H1 (cell line): ENCODE data around the gene HEBP1. TPM values are rescaled to one million over a fixed set of nuclear protein-coding genes. Genes with fewer than 3 reads are reported as not detected.

Experiments used
- polyA plus RNA-seq, 7 experiments: library from polyadenylated mRNA; depleted of rRNA in 3 of 7; stranded (reverse) in 5 of 7; unstranded in 2 of 7; fragments of >200 nt in 5 of 7; fragments of 200-250 nt in 2 of 7; gene quantifications; 1 replicate in 5 of 7; 2 replicates in 1 of 7; 4 replicates in 1 of 7; pipeline versions ENCODE4 v1.2.1 to v1.2.3, GENCODE V29; 2011 to 2013; ENCODE audit warnings: missing spikeins in 2 of 7, mixed read lengths in 2 of 7
- total RNA-seq: library from RNA; stranded (reverse); fragmentation: NEBNext Ultra II Directional; extraction: Animal tissue kit (Norgen Biotek cat#: 25700); gene quantifications from 2 replicates; pipeline ENCODE4 v1.2.1, GENCODE V29; 2021
- TF ChIP-seq, protein P1 (sequence below): IDR thresholded peaks from 2 replicates; pipeline ENCODE4 v1.6.1; 2012; ENCODE audit warnings: low read length, inconsistent platforms

The HEBP1 gene
- total and polyA plus RNA-seq, 2 of the 8 experiments (the other 6 are each of a cell fraction or from before 2014, with no cell fraction given), result 30.8 to 56.1 TPM

DNA sequence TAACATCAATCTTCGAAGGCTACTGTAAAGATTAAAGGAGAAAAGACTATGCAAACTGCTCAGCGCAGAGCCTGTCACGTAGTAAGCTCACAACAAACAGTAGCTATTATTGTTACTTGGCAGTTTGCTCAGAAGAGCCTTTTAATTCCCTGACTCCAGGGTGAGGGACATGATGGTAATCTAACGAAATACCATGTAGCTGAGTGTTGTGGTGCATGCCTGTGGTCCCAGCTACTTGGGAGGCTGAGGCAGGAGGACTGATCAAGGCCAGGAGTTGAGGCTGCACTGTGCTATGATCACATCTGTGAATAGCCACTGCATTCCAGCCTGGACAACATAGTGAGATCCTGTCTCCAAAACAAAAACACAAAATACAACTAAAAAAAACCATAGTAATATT is 22.8 kb downstream of the HEBP1 start (continued):
- TF ChIP-seq, protein P1, sequence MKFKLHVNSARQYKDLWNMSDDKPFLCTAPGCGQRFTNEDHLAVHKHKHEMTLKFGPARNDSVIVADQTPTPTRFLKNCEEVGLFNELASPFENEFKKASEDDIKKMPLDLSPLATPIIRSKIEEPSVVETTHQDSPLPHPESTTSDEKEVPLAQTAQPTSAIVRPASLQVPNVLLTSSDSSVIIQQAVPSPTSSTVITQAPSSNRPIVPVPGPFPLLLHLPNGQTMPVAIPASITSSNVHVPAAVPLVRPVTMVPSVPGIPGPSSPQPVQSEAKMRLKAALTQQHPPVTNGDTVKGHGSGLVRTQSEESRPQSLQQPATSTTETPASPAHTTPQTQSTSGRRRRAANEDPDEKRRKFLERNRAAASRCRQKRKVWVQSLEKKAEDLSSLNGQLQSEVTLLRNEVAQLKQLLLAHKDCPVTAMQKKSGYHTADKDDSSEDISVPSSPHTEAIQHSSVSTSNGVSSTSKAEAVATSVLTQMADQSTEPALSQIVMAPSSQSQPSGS, result no peak
